Astrocyte (in vitro differentiated cells and primary cell): ENCODE measurements around the gene GMPR. TPM values are rescaled to one million over a fixed set of nuclear protein-coding genes. Genes with fewer than 3 reads are reported as not detected.
"Not testable (repeated sequence)": the region's sequence is repeated elsewhere in the genome, so short reads cannot be mapped to it uniquely, and the experiment has no call there.

Source experiments
- DNase-seq: peaks from one replicate; pipeline ENCODE4 v3.0.0-alpha.2; 2010; ENCODE audit warnings: low read depth
- FAIRE-seq: peaks from 2 replicates; lab custom pipeline; 2011; peaks lifted over from hg19 to GRCh38; lab: Jason Lieb, UNC
- H2AFZ ChIP-seq: 2 replicates; pipeline ENCODE4 v1.6.0; 2012; ENCODE audit warnings: low read depth, low read length, inconsistent platforms
- H3K27ac ChIP-seq: 2 replicates; pipeline ENCODE4 v1.5.1; 2011; ENCODE audit warnings: low read depth, low read length, inconsistent platforms
- H3K27me3 ChIP-seq: 2 replicates; pipeline ENCODE4 v1.6.0; 2011; ENCODE audit warnings: low read length, inconsistent platforms; ENCODE audit not compliant: insufficient read depth
- H3K36me3 ChIP-seq: 2 replicates; pipeline ENCODE4 v1.5.1; 2011; ENCODE audit warnings: low read length, inconsistent platforms; ENCODE audit not compliant: insufficient read depth
- H3K4me1 ChIP-seq: 2 replicates; pipeline ENCODE4 v1.5.1; 2011; ENCODE audit warnings: low read length, inconsistent platforms; ENCODE audit not compliant: insufficient read depth
- H3K4me2 ChIP-seq: 2 replicates; pipeline ENCODE4 v1.6.0; 2012; ENCODE audit warnings: low read length, inconsistent platforms
- H3K4me3 ChIP-seq: 2 replicates; pipeline ENCODE4 v1.5.1; 2011; ENCODE audit warnings: low read depth, mild to moderate bottlenecking, low read length, inconsistent platforms; ENCODE audit not compliant: insufficient read depth
- H3K79me2 ChIP-seq: 2 replicates; pipeline ENCODE4 v1.6.0; 2012; ENCODE audit warnings: mild to moderate bottlenecking, low read length, inconsistent platforms; ENCODE audit not compliant: insufficient read depth
- H3K9ac ChIP-seq: 2 replicates; pipeline ENCODE4 v1.6.0; 2012; ENCODE audit warnings: mild to moderate bottlenecking, low read length, inconsistent platforms
- H3K9me3 ChIP-seq: 2 replicates; pipeline ENCODE4 v1.5.1; 2012; ENCODE audit warnings: low read depth, mild to moderate bottlenecking, low read length, inconsistent platforms; ENCODE audit not compliant: insufficient read depth
- H4K20me1 ChIP-seq: 2 replicates; pipeline ENCODE4 v1.6.0; 2012; ENCODE audit warnings: low read length, inconsistent platforms; ENCODE audit not compliant: insufficient read depth
- H3K27ac Mint-ChIP-seq: one replicate; pipeline ENCODE4 v1.8.0; 2021; ENCODE audit warnings: mild to moderate bottlenecking, mixed read lengths; ENCODE audit not compliant: unreplicated experiment
- H3K27me3 Mint-ChIP-seq: one replicate; pipeline ENCODE4 v1.8.0; 2021; ENCODE audit warnings: low read depth, mixed read lengths; ENCODE audit not compliant: unreplicated experiment
- H3K36me3 Mint-ChIP-seq: one replicate; pipeline ENCODE4 v1.8.0; 2021; ENCODE audit warnings: low read depth, mixed read lengths; ENCODE audit not compliant: unreplicated experiment
- H3K4me1 Mint-ChIP-seq: one replicate; pipeline ENCODE4 v1.8.0; 2021; ENCODE audit warnings: low read depth, mixed read lengths; ENCODE audit not compliant: unreplicated experiment
- H3K4me3 Mint-ChIP-seq: one replicate; pipeline ENCODE4 v1.8.0; 2021; ENCODE audit warnings: mild to moderate bottlenecking, moderate library complexity, mixed read lengths; ENCODE audit not compliant: unreplicated experiment
- H3K9me3 Mint-ChIP-seq: one replicate; pipeline ENCODE4 v1.8.0; 2021; ENCODE audit warnings: mild to moderate bottlenecking, mixed read lengths; ENCODE audit not compliant: unreplicated experiment
- CTCF ChIP-seq: IDR thresholded peaks from 2 replicates; pipeline ENCODE4 v1.5.1; 2011; ENCODE audit warnings: low read depth, mild to moderate bottlenecking, inconsistent platforms, low read length, moderate library complexity; ENCODE audit not compliant: insufficient read depth
- EZH2 ChIP-seq: IDR thresholded peaks from 2 replicates; pipeline ENCODE4 v1.6.1; 2012; ENCODE audit warnings: mild to moderate bottlenecking, low read length, inconsistent platforms; ENCODE audit not compliant: insufficient read depth
- total RNA-seq: library from RNA; stranded (reverse); gene quantifications from 2 replicates; pipeline ENCODE4 v1.2.1, GENCODE V29; 2021

Gene GMPR
- total RNA-seq, 1 donor from 2014 or later, result 2.0 TPM

DNA sequence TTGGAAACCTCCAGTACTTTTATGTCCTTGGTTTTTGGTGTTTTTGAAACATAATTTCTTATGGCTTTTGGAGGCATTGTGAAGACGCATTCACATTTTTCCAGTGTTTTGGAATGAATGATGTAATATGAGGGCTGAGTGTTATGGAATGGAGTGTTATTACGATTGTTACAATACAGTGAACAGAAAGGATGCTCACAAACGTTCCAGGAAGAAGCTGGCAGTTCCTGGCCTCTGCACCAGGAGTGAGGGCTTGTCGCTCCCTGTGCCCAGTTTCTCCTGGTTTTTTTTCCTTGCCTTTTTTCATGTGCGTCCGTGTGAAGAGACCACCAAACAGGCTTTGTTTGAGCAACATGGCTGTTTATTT lies 20.3 kb downstream of the GMPR start:
- Histone ChIP-seq H3K27ac (no peak overlapping the region), H3K4me2 (no peak overlapping the region), H3K4me1 (no peaks in the 10 kb centered on the region), H3K4me3 (no peak overlapping the region), H3K36me3 (no peaks in the 10 kb centered on the region), H3K27me3 (no peaks in the 10 kb centered on the region), H3K9ac (no peak overlapping the region), H3K79me2 (no peaks in the 10 kb centered on the region), H3K9me3 (peaks cover 4% of the 10 kb centered on the region), H4K20me1 (no peaks in the 10 kb centered on the region), H2AFZ (no peak overlapping the region)
- FAIRE-seq (no peak), DNase-seq (no peak)
- Mint-ChIP-seq H3K9me3 (no peaks in the 10 kb centered on the region), H3K27ac (no peak overlapping the region), H3K4me1 (peaks cover 10% of the 10 kb centered on the region), H3K4me3 (no peak overlapping the region), H3K27me3 (no peaks in the 10 kb centered on the region), H3K36me3 (no peaks in the 10 kb centered on the region)
- TF ChIP-seq CTCF (no peak), EZH2 (no peak)

DNA sequence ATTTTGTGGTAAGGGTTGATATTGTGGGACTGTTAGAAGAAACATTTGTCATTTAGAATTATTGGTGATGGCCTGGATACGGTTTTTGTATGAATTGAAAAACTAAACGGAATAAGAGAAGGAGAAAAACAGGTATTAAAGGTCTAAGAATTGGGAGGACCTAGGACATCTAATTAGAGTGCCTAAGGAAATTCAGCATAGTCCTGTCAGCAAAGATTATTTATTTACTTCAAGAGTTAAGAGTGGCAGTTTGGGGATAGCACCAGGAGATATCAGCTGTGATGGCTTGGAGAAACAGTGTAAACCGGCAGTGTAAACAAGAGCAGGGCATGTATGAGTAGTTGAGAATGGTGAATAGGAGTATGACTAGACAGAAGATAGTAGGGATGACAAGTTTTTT lies 21.2 kb downstream of the GMPR start:
- not testable (repeated sequence) for H3K9ac ChIP-seq, H3K9me3 ChIP-seq, H3K27ac ChIP-seq, H3K36me3 ChIP-seq, H3K27me3 ChIP-seq, H3K36me3 Mint-ChIP-seq, FAIRE-seq, H3K4me3 ChIP-seq, H3K27me3 Mint-ChIP-seq, DNase-seq, H3K79me2 ChIP-seq, H2AFZ ChIP-seq, H3K4me1 ChIP-seq, H3K9me3 Mint-ChIP-seq, H3K27ac Mint-ChIP-seq, H3K4me2 ChIP-seq, H4K20me1 ChIP-seq, H3K4me3 Mint-ChIP-seq
- peaks cover 10% of the 10 kb centered on the region for H3K4me1 Mint-ChIP-seq

DNA sequence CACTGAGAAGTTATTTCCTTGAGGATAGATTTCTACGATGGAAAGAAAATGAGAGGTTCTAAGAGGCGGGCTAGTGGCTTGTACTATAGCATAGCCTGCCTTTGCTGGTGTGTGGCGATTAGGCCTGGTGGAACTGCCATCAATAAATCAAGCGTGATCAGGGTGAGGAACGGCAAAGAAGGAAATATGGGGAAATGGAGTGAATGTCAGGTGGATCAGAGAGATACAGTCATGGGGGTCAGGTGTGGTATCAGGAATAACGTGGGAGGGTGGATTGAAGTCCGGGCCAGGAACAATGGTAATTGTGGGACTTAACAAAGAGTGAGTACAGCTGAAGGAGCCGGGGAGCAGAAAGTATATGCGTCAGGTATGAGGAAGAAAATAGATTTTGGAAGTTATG lies 22.2 kb downstream of the GMPR start:
- not testable (repeated sequence) for H3K4me1 ChIP-seq, FAIRE-seq, H3K9me3 Mint-ChIP-seq, H3K9ac ChIP-seq, H3K79me2 ChIP-seq, H3K36me3 Mint-ChIP-seq, DNase-seq, H3K27ac Mint-ChIP-seq, H3K4me3 ChIP-seq, H3K27me3 Mint-ChIP-seq, H3K27ac ChIP-seq, H3K27me3 ChIP-seq, H3K9me3 ChIP-seq, H3K4me2 ChIP-seq, H2AFZ ChIP-seq, H3K36me3 ChIP-seq, H3K4me3 Mint-ChIP-seq, H4K20me1 ChIP-seq
- H3K4me1 Mint-ChIP-seq, result peaks cover 10% of the 10 kb centered on the region

DNA sequence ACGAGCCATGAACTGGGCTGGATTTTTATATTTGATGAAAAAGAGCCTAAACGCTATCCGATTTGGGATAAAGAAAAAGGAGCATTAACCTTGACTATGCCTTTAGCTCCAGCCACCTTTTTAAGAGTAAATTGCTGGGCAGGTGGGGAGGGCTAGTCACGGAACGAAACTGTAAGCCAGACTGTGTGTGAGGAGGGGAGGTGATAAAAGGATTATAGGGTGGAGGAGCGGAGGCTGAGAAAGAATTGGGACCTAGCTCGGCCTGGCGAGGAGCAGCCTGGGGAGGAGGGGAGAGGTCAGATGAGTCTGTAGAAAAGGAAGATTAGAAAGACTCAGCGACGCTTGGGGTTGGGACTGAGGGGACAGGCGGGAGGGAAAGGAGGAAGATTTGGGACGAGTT lies 24.4 kb downstream of the GMPR start:
- not testable (repeated sequence) for H3K27me3 Mint-ChIP-seq, H3K4me1 ChIP-seq, H3K4me3 Mint-ChIP-seq, H3K9ac ChIP-seq, H3K4me1 Mint-ChIP-seq, H3K4me2 ChIP-seq, H3K36me3 Mint-ChIP-seq, DNase-seq, H3K27me3 ChIP-seq, H3K4me3 ChIP-seq, H4K20me1 ChIP-seq, H3K36me3 ChIP-seq, H3K9me3 ChIP-seq, H3K79me2 ChIP-seq, H3K27ac Mint-ChIP-seq, H3K27ac ChIP-seq, H2AFZ ChIP-seq, FAIRE-seq, H3K9me3 Mint-ChIP-seq

- not testable (repeated sequence) for H3K9ac ChIP-seq
Measured at GRCh38 chr6:16263464-16264099, 25.2 kb downstream of the GMPR start.

More at GRCh38 chr6:16263464-16264099, 25.2 kb downstream of the GMPR start:
- not testable (repeated sequence) for H4K20me1 ChIP-seq, H3K4me3 ChIP-seq, DNase-seq, H3K79me2 ChIP-seq, H3K36me3 ChIP-seq, H2AFZ ChIP-seq, H3K4me1 ChIP-seq, H3K27ac ChIP-seq, H3K36me3 Mint-ChIP-seq, H3K27me3 ChIP-seq, H3K9me3 Mint-ChIP-seq, H3K4me2 ChIP-seq, H3K9me3 ChIP-seq, H3K27ac Mint-ChIP-seq, H3K4me1 Mint-ChIP-seq, FAIRE-seq, H3K4me3 Mint-ChIP-seq, H3K27me3 Mint-ChIP-seq
